Measurements from ENCODE around the gene ALDH3B2. TPM values are rescaled to one million over a fixed set of nuclear protein-coding genes. Genes with fewer than 3 reads are reported as not detected.
"Not testable (repeated sequence)": the region's sequence is repeated elsewhere in the genome, so short reads cannot be mapped to it uniquely, and the experiment has no call there.

Gene ALDH3B2
- total RNA-seq, 1 donor from 2014 or later = 0.20 TPM

DNA sequence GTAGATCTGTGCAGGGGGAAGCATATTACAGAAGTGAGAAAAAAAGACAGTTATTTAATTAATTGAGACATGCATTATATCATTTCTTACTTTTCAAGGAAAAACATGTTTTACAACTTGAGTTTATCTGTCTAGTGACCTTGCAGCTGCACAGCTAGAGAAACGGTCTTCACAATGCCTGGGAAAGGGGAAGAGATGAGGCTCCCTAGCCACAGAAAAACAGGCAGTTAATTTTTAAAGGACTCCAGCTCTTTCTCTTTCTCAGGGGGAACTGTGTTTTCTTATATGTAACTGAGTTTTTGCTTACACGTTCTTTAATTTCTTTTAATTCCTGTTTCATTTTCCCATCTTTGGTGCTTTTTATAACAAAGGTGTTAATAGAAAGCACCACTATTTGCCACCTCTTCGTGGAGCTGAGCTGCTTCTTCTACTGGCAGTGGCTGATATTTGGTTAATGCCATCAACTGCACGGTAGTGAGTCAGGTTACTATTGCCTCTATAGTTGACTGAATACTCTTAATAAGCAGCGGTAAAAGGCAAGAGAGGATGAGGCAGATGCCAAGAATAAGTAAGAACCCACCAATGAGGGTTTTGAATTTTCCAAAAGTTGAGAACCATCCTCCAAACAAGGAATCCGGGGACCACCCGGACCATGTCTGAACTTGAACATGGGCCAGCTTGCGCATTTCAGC lies 11.4 kb upstream of the ALDH3B2 start:
- DNase-seq (ENCODE audit: low read depth) = not testable (repeated sequence)

DNA sequence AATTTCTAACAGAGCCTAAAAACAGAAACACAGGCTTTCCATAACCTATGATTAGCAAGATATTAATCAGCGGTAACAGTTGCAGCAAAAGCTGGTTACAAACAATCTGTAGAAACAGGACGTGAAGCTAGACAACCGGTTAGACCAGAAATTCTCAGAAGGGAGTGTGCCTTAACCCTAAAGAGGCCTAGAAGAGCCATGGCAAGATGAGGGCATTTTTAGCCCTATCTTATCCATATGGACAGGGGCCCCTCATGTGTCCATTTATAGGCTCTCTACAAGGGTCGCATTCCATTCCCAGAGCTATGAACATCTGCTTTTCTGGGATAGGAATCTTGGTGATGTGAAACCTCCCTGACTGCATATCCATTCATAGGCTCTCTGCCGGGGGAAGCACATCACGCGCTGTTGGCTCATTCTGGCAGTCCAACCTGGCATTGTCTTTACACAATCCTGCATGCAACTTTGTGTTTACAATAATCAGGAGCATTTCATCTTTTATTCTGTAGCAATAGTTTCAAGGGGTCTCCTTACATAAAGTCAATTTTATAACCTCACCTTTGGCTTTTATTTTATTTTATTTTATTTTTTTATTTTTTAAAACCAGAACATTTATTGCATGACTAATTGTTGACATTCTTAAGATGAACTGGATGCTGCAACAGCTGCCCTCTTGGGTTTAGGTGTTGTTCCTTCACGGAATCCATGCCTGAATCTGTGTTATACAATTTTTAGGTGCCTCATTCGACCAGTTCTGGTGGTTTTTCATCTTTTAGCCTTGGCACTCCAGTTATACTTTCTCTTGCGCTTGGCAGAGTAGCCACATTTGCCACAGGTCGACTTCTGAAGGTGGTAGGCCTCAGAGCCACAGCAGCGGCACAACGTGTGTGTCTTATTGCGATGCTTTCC lies 8.0 kb upstream of the ALDH3B2 start:
- DNase-seq (ENCODE audit: low read depth) = not testable (repeated sequence)

DNA sequence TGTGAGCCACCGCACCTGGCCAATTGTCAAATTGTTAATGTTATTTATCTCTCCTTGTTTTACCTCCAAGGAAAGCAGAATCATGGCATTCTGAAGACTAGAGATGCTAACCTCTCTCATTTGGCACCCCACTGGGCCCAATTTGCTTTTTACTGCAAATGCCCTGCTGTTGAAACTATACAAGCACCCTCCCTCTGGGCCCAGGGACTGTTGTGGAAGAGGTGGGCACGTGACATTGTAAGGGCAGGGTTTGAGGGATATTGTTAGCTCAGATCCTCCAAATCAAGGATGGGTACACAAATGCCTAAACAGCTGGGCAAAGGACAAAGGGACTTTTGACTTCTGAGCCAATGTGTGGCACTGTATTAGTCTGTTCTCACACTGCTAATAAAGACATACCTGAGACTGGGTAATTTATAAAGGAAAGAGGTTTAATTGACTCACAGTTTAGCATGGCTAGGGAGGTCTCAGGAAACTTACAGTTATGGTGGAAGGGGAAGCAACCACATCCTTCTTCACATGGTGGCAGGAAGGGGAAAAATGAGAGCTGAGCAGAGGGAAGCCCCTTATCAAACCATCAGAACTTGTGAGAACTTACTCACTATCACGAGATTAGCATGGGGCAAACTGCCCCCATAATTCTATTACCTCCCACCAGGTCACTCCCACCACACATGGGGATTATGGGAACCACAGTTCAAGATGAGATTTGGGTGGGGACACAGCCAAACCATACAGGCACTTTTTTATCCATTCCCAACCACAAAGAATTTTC lies 6.5 kb upstream of the ALDH3B2 start:
- DNase-seq (ENCODE audit: low read depth) = no peak

DNA sequence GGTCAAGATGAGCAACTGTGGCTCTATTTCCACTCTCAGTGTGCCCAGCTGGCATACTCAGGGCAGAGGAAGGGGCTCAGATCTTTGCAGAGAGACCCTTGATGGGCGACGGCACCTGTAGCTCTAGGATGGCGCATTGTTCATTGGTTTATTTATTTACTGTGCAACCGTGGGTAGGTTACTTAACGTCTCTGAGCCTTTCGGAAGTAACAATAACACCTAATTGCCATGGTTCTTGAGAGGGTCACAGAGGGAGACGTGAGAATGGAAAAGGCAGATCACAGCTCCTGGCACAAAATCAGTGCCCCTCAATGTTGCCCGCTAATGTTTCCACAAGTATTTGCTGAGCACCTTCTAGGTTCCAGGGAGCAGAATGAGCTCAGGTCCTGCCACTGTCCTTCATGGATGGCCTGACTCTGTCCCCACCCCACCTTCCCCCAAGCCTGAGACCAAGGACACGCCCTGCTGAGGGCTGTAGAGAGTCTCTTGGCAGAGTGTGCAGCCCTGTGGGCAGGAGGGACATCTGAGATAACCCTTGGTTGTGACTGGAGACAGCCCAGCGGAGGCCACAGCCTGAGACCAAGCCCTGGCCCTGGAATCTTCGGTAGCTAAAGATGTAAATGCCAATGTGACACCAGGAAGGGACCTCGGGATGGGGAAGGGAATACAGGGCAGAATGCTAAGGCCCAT lies 780 bp upstream of the ALDH3B2 start:
- DNase-seq (ENCODE audit: low read depth) = no peak

DNA sequence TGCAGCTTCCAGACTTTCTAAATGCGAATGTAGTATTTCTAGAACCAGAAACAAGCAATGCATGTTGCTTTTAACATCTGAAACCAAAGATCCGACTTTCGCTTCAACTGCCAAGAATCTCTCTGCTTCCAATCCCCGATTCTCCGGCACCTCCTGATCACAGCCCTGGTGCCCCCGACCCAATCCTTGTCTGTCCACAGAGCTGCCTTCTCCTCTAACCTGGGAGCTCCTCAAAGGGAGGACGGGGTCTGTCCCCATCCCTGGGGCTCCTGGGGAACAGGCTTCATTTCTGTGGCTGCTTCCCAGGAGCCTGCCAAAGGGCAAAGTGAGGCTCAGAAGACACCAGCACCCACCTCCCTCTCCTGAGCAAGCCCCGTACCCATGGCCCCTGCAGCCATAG lies 521 bp downstream of the ALDH3B2 start:
- no peak for DNase-seq (ENCODE audit: low read depth)

DNA sequence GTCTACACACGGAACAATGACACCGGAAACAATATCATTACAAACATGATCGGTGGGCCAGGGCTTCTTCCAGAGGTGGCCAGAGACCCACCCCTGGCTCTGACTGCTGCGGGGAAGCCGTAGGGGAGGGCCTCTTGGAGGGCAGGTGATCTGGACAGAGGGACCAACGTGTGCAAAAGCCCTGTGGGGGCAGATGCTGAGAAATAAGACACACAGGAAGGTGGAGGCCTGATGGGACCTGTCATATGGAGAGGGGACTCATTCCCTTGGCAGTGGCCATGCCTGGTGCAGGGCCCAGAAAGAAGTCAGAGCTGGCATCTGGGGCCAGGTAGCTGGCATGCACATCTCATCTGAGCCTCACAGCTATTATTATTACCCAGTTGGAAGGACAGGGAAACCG lies 1.1 kb downstream of the ALDH3B2 start:
- no peak for DNase-seq (ENCODE audit: low read depth)

DNA sequence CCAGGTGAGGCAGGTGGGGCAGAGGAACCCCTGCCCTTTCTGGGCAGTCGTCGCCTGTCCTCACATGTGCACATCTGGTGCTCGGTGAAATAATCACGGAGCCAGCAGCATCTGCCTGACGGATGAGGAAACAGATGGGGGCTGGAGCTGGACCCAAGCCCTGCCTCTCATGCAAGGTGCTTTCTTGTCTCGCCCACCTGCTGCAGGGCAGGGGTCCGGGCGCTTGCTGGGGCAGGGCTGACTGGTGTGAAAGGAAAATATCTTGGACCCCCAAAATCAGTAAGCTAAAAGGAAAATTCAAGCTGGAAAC lies 3.3 kb downstream of the ALDH3B2 start:
- DNase-seq (ENCODE audit: low read depth) = no peak

DNA sequence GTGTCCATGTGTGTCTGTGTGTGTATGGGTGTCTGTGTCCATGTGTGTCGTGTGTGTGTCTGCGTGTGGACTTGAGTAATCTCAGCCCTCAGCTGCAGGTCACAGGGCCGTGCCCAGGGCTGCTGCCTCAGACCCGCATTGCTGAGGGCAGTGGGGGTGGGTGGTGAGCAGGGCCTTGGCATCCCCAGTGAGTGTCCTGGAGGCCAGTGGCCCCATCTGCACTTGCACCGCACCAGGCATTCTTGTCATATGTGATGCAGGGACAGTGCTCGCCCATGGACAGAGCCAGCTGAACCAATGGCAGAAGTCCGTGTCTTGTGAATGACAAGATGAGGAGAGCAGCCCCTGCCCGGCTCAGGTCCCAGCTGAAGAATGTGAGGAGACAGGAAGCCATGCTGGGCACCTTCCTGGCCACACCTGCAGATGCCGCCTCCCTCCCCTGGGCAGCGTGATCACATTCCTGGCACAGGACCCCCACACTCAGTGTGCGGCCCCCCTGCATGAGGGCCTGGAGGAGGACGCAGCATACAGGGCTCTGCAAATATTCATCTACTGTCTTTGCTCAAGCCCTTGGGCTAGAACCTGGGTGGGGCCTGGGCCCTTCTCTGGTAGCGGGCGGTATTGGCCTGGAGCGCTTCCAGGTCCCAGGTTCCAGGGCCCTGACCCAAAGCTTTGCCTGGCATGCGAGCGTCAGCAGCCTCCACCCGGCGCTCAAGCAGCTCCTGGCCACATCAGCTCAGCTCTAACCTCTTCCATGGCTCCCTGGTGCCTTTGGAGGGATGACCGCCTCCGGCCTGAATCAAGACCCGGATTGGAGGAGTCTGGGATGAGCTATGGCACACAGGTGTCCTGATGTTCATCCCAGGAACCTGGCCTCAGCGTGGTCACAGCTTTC lies 3.9 kb downstream of the ALDH3B2 start:
- no peak for DNase-seq (ENCODE audit: low read depth)

DNA sequence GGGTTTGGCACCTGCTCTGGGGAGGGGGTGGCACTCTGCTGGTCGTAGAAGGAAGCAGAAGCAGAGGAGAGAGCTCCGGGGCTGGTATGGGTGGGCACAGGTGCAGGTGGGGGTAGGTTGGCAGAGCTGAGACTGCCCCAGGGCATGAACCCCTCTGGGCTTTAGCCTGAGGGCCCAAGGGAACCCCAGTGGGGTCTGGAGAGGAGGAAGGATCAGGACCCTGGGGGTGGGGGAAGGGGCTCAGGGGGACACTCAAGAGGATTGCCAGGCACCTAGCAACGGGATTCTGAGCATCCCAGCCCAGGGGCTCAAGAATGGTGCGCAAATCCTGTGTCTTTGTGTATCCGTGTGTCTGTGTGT lies 6.3 kb downstream of the ALDH3B2 start:
- no peak for DNase-seq (ENCODE audit: low read depth)

DNA sequence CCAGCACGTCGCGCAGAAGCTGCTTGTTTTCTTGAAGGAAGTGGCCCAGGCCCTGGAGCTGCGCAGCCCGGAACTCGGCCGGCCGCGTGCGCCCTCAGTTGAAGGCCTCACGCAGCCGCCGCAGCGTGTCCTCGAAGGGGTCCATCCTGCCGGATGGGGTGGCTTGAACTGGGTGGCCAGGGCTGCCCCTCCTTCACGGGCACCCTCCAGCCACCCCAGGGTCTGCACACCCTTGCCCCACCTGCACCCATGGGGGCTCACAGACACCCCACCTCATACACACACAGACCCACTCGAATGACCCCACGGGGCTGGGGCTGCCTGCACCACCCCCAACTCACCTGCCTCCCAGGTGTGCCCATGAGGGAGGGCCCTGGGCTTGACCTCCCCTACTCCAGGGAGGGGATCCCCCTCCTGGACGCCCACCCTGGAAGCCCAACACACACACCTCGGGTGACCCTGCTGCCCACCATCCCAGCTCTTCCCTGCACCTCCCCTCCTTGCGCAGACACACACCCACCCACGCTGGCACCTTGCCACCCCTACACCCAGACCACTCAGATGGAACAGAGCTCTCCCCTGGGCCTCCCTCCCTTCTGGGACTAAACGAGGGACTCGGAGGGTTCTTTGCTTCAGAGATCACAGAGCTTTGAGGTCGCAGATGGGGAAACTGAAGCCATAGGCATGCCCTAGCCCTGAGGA lies 6.8 kb downstream of the ALDH3B2 start:
- DNase-seq (ENCODE audit: low read depth) = no peak

DNA sequence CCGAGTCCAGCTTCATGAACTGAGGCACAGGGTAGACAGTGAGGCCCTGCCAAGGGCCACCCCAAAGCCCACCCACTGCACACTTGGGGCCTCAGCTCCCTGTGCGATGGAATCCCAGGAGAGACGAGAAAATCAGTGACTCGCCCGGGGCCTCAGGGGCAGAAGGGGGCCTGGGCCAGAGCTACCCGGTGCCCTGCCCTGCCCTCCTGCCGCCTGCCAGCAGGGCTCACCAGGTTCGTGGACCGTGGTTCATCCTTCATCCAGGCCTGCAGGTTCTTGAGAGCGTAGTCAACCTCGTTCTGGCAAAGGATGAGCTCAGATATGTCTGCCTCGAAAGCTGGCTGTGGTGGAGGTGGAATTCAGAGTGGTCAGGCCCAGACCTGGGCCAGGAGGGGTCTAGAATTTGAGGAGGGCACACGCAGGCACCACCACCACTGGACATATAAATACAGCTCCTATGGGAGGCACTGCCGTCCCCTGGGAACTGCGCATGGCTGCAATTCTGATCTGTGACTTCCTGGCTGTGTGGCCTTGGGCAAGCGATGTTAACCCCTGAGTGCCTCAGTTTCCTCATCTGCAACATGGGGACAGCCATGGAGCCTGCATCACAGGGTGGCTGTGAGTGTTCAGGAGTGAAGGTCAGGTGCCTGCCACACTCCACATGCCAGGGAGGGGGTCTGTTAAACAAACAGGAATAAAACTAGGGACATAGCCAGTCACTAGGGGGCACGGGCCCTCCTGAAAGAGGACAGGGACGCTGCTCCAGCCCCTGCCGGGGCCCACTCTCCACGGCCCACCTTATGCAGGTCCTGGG lies 7.5 kb downstream of the ALDH3B2 start:
- DNase-seq (ENCODE audit: low read depth) = no peak

DNA sequence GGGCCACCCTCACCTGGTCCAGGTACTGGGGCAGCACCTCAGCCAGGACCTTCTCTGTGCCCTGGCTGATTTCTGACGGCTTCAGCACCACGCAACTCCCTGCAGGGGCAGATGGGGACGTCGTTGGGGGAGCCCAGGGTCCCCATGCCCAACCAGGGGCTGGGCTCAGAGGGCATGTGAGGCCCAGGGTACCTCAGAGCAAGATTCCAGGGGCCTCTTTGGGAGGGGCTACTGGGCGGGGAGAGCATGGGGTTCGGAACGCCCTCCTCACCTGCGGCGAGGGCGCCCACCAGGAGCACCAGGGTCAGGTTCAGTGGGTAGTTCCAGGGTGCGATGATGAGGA lies 8.1 kb downstream of the ALDH3B2 start:
- no peak for DNase-seq (ENCODE audit: low read depth)

DNA sequence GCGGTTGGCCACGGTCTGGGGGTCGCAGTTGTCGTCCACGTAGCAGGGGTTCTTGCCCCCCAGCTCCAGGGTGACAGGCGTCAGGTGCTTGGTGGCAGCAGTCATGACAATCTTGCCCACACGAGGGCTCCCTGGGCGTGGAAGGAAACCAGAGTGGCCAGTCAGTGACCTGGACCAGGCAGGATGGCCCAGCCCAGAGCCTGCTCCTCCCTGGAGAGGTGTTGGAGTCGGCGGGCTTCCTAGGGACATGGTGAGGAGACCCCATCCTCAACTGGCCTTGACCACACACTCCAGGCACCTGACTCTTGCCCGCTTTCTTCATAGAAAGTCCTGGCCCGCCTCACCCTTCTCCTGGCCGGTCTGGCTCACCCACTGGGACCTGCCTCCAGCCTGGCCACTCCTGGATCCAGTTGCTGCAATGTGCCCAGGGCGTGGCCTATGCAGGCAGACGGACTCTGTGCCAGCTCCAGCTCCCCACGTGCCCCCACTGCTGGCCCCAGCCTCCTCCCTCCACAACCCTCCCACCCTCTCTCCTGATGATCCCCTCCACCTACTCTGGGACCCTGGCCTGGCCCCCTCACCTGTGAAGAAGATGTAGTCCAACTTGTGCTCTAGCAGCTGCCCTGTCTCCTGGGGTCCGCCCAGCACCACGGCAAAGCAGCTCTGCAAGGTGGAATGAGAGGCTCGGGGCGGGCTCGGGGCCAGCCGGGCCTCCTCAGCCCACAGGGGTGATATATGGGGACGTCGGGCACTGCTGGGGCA lies 8.7 kb downstream of the ALDH3B2 start:
- no peak for DNase-seq (ENCODE audit: low read depth)

DNA sequence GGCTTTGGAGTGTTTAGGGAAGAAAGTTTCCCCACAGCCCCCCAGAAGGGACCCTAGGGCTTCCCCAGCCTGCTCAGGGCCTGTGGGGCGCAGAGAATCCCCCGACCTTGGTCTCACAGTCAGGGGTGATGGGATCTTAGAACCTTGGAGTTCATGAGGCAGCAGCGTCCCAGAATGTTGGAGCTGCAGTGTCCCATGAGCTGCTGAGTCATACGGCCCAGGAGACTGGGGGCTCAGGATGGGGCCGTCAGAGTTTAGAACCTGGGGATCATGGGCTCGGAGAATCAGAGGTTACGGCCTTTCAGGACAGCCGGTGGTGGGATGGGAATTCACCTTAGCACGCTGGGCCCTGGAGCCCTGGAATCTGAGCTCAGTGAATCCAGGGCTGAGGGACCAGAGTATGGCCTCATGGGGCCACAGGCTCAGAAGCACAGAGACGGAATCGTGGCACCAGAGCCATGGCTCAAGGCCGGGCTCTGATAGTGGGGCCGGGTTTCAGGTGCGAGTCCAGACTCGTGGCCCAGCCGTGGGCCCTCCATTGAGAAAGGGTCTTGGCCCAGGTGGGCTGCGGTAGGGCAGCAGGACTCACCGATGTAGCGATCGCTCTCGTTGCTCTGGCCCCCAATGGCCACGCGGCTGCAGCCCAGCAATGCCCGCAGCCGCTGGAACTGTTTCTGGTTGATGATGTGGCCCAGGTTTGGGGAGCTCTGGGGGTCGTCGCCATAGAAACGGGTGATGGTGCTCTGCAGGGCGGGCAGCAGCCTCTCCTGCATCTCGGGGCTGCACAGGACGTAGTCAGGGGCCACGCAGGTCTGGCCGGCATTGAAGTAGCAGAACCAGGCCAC lies 9.5 kb downstream of the ALDH3B2 start:
- DNase-seq (ENCODE audit: low read depth) = no peak

DNA sequence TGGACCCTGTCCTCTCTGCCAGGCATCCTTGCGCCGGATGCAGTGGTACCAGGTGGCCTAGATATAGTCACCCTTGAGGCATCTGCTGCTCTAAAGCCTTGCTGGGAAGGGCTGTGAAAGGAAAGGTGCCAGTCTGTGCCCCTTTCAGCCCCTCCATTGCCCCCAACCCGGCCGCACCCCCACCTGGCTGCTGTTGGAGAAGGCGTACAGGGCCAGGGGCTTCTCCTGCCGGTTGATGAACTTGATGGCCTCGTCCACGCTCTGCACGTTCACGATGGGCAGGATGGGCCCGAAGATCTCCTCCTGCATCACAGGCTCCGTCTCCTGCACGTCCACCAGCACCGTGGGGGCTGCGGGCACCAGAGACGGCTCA lies 10.2 kb downstream of the ALDH3B2 start:
- no peak for DNase-seq (ENCODE audit: low read depth)

DNA sequence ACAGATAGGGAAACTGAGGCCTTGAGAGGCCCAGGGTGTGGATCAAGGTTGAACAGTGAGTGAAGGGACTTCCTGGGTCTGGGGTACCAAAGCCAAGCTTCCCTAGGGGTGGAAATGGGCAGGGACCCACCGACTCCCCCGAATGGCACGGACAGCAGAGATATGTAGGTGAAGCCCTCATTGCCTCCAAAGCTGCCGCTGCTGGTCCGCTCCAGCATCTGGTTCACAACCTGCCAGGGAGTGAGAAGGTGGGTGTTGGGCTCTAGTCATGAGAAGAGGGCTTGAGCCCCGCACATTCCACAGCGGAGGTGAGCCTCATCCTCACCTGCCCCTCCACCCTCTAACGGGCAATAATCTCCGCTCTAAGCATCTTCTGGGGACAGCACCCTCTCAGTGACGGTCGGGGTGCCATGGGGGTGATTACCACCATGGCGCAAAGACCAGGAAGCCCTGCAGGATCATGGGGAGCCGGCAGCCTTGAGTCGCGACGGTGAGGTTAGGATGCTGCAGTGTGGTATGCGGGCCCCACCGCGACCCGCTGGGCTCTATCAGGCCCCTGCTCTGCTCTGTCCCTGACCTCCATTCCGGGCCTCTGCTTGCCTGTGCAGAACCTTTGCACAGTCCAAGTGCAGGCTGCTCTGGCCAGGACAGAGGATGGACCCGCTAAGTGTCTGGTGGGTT lies 10.8 kb downstream of the ALDH3B2 start:
- DNase-seq (ENCODE audit: low read depth) = no peak

DNA sequence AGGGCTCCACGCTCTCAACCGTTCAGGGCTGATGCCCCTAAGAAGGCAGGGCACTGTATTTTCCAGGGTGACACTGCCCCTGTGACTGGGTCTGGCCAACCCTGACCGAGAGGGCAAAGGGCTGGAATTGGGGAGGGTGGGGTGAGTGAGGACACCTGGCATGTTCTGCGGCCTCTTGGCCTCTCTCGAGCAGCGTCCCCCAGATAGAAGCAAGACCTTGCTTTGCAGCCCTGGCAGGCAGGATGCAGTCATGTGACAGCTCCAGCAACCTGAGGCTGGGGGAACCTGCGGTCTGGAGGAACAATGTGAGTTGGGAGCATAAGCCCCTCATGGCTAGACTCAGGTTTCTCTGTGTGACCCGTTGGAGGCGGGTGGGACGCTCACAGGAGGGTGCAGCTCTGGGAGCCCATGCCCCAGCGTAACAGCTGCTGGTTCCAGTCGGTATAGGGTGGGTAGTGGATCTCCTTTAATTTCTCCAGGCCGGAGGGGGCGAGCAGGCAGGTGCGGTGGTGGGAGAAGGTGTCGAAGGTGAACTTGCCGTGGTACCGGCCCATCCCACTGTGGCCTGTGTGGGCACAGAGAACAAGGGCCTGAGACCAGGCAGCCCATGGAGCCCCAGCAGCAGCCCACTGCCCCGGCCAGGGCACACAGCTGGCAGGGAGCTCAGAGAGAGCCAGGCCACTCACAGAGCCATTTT lies 11.4 kb downstream of the ALDH3B2 start:
- no peak for DNase-seq (ENCODE audit: low read depth)

Measured in renal cortical epithelial cell (primary cell).